ENCODE measurements around the gene FEM1B.

Gene FEM1B

DNA sequence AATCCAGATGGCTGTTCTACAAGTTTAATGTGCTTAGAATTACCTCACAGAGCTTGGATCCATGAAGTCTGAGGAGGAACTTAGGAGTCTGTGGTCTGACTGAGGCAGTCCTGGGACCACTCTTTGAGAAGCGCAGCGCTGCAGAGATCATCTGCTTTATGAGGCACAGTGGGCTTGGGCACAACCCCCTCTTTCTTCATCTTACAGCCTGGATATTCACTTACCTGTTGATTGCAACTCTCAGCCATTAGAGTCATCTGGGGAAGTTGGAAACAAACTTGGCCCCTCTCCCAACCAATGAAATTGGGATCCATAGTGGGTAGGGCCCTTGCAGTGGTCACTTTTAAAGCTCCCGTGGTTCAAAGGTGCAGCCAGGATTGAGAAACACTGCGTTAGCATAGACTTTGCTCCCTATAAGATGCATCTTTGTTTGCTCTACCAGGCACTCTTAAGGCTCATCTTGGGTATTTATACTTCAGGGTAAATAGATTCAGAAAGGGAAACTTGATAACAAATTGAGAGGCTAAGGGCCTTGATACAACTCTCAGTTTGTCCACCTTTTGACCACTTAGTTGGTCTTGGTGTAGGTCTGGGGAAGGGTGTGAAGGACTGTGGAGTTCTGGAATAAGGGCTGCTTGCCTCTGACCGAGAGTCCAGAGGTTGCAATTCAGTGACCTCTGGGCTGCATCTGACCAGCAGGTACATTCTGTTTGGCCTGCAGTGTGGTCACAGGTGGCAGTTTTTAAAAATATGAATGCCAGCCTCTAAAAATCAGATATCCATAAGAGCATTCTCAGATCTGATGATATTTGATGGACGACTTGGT is 22.8 kb downstream of the FEM1B start:
- TF ChIP-seq TCF4 (CRISPR knock-in tag; IDR thresholded peaks at IDR 0.05; ENCODE audit: borderline replicate concordance) (no peak), ARNTL (CRISPR knock-in tag; IDR thresholded peaks at IDR 0.05; ENCODE audit: borderline replicate concordance, low read depth) (no peak), ZFP3 (CRISPR knock-in tag; IDR thresholded peaks at IDR 0.05) (no peak), TOX (CRISPR knock-in tag; IDR thresholded peaks at IDR 0.05; ENCODE audit: borderline replicate concordance) (no peak), SNAI2 (CRISPR knock-in tag; IDR thresholded peaks at IDR 0.05) (no peak), ZFP30 (CRISPR knock-in tag; IDR thresholded peaks at IDR 0.05) (no peak), RARB (CRISPR knock-in tag; IDR thresholded peaks at IDR 0.05) (no peak), PPARA (CRISPR knock-in tag; IDR thresholded peaks at IDR 0.05; ENCODE audit: borderline replicate concordance) (no peak), ESRRG (CRISPR knock-in tag; IDR thresholded peaks at IDR 0.05) (no peak)
- ATAC-seq: no peak; the same call in 2 of the 3 replicates

DNA sequence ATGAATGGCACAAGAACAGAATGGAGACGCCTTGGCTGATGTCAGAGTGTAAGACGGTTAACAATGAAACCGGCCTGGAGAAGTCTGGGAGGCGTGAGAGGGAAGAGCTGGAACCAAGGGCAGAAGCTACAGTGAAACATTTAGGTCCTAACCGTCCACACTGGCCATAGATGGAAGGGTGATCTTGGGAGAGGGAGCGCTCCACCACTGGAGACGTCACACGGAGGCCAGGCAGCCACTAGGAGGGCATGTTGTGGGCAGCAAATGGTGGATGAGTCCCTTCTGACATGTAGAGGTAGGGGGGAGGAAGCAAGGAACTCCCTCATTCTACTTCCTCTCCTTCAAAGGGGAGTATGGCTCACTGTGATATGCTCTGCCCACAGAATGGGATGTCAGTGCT is 23.8 kb downstream of the FEM1B start:
- ATAC-seq: no peak
- TF ChIP-seq ESRRG (CRISPR knock-in tag; IDR thresholded peaks at IDR 0.05) (no peak), CSDC2 (CRISPR knock-in tag; IDR thresholded peaks at IDR 0.05) (no peak), ZC3H10 (CRISPR knock-in tag; IDR thresholded peaks at IDR 0.05) (no peak), PPARA (CRISPR knock-in tag; IDR thresholded peaks at IDR 0.05; ENCODE audit: borderline replicate concordance) (no peak), ISL1 (CRISPR knock-in tag; IDR thresholded peaks at IDR 0.05) (no peak), SNAI2 (CRISPR knock-in tag; IDR thresholded peaks at IDR 0.05) (no peak), ZNF70 (CRISPR knock-in tag; IDR thresholded peaks at IDR 0.05) (no peak), TOX (CRISPR knock-in tag; IDR thresholded peaks at IDR 0.05; ENCODE audit: borderline replicate concordance) (no peak), BACH2 (CRISPR knock-in tag; IDR thresholded peaks at IDR 0.05; ENCODE audit: borderline replicate concordance) (no peak), ARNTL (CRISPR knock-in tag; IDR thresholded peaks at IDR 0.05; ENCODE audit: borderline replicate concordance, low read depth) (no peak)
- TF ChIP-seq, protein P1, sequence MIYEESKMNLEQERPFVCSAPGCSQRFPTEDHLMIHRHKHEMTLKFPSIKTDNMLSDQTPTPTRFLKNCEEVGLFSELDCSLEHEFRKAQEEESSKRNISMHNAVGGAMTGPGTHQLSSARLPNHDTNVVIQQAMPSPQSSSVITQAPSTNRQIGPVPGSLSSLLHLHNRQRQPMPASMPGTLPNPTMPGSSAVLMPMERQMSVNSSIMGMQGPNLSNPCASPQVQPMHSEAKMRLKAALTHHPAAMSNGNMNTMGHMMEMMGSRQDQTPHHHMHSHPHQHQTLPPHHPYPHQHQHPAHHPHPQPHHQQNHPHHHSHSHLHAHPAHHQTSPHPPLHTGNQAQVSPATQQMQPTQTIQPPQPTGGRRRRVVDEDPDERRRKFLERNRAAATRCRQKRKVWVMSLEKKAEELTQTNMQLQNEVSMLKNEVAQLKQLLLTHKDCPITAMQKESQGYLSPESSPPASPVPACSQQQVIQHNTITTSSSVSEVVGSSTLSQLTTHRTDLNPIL (CRISPR knock-in tag; IDR thresholded peaks at IDR 0.05; ENCODE audit: low read depth): no peak
- TF ChIP-seq, protein P2, sequence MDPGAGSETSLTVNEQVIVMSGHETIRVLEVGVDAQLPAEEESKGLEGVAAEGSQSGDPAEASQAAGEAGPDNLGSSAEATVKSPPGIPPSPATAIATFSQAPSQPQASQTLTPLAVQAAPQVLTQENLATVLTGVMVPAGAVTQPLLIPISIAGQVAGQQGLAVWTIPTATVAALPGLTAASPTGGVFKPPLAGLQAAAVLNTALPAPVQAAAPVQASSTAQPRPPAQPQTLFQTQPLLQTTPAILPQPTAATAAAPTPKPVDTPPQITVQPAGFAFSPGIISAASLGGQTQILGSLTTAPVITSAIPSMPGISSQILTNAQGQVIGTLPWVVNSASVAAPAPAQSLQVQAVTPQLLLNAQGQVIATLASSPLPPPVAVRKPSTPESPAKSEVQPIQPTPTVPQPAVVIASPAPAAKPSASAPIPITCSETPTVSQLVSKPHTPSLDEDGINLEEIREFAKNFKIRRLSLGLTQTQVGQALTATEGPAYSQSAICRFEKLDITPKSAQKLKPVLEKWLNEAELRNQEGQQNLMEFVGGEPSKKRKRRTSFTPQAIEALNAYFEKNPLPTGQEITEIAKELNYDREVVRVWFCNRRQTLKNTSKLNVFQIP (CRISPR knock-in tag; IDR thresholded peaks at IDR 0.05; ENCODE audit: borderline replicate concordance, low read depth): no peak
- TF ChIP-seq, protein P3, sequence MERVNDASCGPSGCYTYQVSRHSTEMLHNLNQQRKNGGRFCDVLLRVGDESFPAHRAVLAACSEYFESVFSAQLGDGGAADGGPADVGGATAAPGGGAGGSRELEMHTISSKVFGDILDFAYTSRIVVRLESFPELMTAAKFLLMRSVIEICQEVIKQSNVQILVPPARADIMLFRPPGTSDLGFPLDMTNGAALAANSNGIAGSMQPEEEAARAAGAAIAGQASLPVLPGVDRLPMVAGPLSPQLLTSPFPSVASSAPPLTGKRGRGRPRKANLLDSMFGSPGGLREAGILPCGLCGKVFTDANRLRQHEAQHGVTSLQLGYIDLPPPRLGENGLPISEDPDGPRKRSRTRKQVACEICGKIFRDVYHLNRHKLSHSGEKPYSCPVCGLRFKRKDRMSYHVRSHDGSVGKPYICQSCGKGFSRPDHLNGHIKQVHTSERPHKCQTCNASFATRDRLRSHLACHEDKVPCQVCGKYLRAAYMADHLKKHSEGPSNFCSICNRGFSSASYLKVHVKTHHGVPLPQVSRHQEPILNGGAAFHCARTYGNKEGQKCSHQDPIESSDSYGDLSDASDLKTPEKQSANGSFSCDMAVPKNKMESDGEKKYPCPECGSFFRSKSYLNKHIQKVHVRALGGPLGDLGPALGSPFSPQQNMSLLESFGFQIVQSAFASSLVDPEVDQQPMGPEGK (CRISPR knock-in tag; IDR thresholded peaks at IDR 0.05; ENCODE audit: borderline replicate concordance): no peak

DNA sequence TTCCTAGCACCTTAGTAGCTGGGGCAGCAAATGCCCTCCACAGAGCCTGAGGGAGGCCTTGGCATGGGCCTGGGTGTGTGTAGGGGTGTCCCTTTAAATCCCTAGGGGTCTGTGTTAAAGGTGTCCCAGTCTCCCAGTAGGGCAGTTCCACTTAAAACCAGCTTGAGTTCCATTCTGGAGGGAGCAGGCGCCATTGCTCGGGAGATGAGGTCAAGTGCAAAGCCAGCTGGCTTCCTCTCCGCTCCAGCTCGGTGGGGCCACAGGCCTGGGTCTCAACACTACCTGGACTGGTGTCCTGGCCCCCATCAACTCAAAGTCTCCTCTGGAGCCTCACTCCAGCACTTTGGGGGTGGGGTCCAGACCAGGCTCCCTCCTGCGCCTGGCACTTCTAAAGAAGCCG is 25.2 kb downstream of the FEM1B start:
- TF ChIP-seq ZFP30 (CRISPR knock-in tag; IDR thresholded peaks at IDR 0.05): no peak
- TF ChIP-seq TCF4 (CRISPR knock-in tag; IDR thresholded peaks at IDR 0.05; ENCODE audit: borderline replicate concordance): no peak
- no peak for TF ChIP-seq BACH2 (CRISPR knock-in tag; IDR thresholded peaks at IDR 0.05; ENCODE audit: borderline replicate concordance)
- TF ChIP-seq ZNF8 (CRISPR knock-in tag; IDR thresholded peaks at IDR 0.05): no peak
- no peak for TF ChIP-seq OSR1 (CRISPR knock-in tag; IDR thresholded peaks at IDR 0.05)
- no peak for ATAC-seq

DNA sequence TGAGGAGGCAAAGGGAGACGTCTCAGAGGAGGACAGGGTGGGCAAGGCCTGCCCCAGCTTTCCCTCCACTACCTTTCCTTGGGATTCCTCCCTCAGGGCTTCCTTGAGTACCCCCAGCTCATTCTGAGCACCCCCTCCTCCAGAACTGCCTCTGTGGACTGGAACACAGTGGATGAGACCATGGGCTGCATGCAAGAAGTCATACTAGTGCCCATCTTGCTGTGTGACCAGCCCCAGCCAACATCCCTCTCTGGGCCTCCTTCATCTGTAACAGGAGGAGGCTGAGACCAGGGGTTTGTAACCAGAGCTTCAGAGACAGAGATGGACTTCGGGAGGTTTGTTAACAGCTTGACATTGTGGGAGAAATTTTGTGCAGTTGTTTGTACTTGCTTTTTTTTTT is 25.6 kb downstream of the FEM1B start:
- TF ChIP-seq PPARA (CRISPR knock-in tag; IDR thresholded peaks at IDR 0.05; ENCODE audit: borderline replicate concordance) (no peak), CSDC2 (CRISPR knock-in tag; IDR thresholded peaks at IDR 0.05) (no peak), GLIS3 (CRISPR knock-in tag; IDR thresholded peaks at IDR 0.05) (no peak)
- ATAC-seq: no peak

DNA sequence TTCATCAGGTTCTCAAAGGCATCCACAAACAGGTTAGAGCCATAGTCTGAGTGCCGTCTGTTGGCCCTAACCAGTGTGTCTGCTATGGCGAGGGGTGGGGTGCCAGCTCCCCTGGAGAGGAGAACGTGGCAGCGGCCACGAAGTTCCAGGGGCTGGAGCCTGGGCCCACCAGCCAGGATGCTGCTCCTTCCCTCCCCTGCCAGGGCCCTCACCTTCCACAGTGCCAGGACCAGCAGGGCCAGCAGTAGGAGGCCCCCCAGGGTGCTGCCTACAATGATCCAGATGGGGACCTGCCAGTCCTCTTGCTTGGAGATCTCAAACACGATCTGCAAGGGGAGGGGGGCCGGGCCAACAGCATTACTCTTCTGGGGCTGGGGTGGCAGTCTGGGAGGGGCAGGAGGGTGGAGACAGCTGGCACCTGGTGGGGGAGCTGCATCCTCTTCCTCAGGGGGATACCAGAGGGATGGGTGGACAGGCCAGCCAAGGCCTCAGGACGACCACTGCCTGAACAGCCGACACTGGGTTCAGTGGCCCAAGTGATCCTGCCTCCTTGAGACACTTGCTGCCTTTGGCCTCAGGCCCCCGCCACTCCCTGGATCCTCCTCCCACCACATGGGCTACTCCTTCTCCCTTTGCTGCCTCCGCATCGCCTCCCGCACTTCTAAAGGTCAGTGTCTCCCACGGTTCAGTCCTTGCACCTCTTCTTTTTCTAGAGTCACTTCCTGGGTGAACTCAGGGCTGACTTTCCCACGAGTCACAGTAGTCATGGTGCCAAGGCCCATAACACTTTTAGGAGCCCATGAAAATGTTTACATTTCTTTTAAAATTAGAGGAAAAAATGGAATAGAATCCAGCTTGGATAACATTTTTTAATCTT is 26.3 kb downstream of the FEM1B start:
- TF ChIP-seq ZNF70 (CRISPR knock-in tag; IDR thresholded peaks at IDR 0.05): no peak
- ATAC-seq: no peak

Measured in SK-N-SH treated with all-trans-retinoic acid at 6 μM for 48 hours (cell line).